CD4-positive, alpha-beta T cell treated with Interleukin-17A for 4 hours (primary cell): ENCODE data around the gene EZH2.

Experiments used
- DNase-seq: peaks from one replicate; pipeline ENCODE4 v3.0.0-alpha.2; 2020; ENCODE audit warnings: mixed read lengths

EZH2 gene

GRCh38 chr7:148852272-148852671, 31.8 kb downstream of the EZH2 start:
- DNase-seq: no peak

- DNase-seq: no peak
These were observed 33.5 kb downstream of the EZH2 start for GRCh38 chr7:148850564-148850963.

GRCh38 chr7:148849393-148850098, 34.5 kb downstream of the EZH2 start:
- DNase-seq: no peak

GRCh38 chr7:148847815-148848734, 36.0 kb downstream of the EZH2 start:
- DNase-seq: no peak

GRCh38 chr7:148838905-148839304, 45.2 kb downstream of the EZH2 start:
- DNase-seq: no peak

- DNase-seq: no peak
These were observed 48.2 kb downstream of the EZH2 start for GRCh38 chr7:148835854-148836253.

- DNase-seq: no peak
These were observed 49.5 kb downstream of the EZH2 start for GRCh38 chr7:148834605-148835004.

GRCh38 chr7:148831782-148832181, 52.3 kb downstream of the EZH2 start:
- no peak for DNase-seq

- DNase-seq: no peak
These were observed 53.0 kb downstream of the EZH2 start for GRCh38 chr7:148830897-148831692.

GRCh38 chr7:148828965-148829364, 55.1 kb downstream of the EZH2 start:
- DNase-seq: no peak

GRCh38 chr7:148825338-148825737, 58.8 kb downstream of the EZH2 start:
- DNase-seq: no peak

GRCh38 chr7:148824864-148825263, 59.2 kb downstream of the EZH2 start:
- DNase-seq: no peak

GRCh38 chr7:148821422-148821821, 62.7 kb downstream of the EZH2 start:
- no peak for DNase-seq

- no peak for DNase-seq
These were observed 64.3 kb downstream of the EZH2 start for GRCh38 chr7:148819697-148820360.

- no peak for DNase-seq
These were observed 68.5 kb downstream of the EZH2 start for GRCh38 chr7:148815612-148816011.

- DNase-seq: no peak
These were observed 69.0 kb downstream of the EZH2 start for GRCh38 chr7:148814922-148815559.

GRCh38 chr7:148813890-148814289, 70.2 kb downstream of the EZH2 start:
- no peak for DNase-seq

GRCh38 chr7:148811892-148812291, 72.2 kb downstream of the EZH2 start:
- no peak for DNase-seq

GRCh38 chr7:148809856-148810255, 74.2 kb downstream of the EZH2 start:
- DNase-seq: no peak

- no peak for DNase-seq
These were observed 76.7 kb downstream of the EZH2 start for GRCh38 chr7:148807436-148807835.

- DNase-seq: no peak
These were observed 77.9 kb downstream of the EZH2 start for GRCh38 chr7:148806187-148806586.
